Measurements from ENCODE around the gene EFCAB8.
A peak's percentile ranks its signal among the peaks of the same experiment; 100 is the strongest.
"Not testable (repeated sequence)": the region's sequence is repeated elsewhere in the genome, so short reads cannot be mapped to it uniquely, and the experiment has no call there.

Gene EFCAB8

DNA sequence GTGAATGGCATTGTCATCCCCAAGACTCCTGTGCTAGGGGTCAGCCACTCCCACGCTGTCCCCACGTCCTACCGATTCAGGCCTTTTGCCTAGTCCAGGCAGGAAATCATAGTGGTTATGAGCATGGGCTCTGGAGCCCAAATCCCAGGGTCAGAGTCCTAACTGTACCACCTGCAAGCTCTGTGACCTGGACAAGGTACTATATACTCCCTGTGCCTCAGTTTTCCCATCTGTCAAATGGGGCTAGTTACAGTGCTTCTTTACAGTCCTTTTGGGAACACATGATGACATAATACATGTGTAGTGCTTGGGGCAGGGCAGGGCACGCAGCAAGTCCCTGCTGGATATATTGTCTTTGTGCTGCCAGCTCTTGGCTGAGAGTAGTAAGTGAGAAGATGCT, 27.2 kb downstream of the EFCAB8 start:
- DNase-seq, result no peak

GRCh38 chr20:32886652-32887051, 27.9 kb downstream of the EFCAB8 start:
- DNase-seq, result no peak

GRCh38 chr20:32887492-32887891, 28.8 kb downstream of the EFCAB8 start:
- DNase-seq, result no peak

GRCh38 chr20:32888636-32889035, 29.9 kb downstream of the EFCAB8 start:
- DNase-seq, result no peak

DNA sequence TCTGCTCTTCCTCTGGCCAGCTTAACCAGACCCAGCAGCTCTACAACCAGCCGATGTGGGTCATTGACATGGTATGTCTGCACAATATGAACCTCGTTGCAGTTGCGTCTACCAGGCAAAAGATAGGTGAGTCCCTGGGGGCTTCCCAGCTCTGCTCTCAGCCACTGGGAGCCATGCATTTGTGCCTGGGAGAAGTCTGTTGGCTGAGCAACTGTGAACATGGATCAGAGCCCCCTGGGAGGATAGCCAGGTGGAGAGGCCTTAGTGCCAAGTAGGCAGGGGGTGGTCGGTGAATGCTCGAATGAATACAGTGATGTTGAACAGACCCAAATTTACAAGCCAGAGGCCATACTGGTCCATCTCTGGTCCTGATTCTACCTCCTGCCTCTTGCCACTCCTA, 30.6 kb downstream of the EFCAB8 start:
- DNase-seq, result no peak

GRCh38 chr20:32891491-32891890, 32.8 kb downstream of the EFCAB8 start:
- no peak for DNase-seq

GRCh38 chr20:32891926-32892660, 33.4 kb downstream of the EFCAB8 start:
- DNase-seq, result no peak

- DNase-seq, result no peak
These were observed 34.7 kb downstream of the EFCAB8 start for GRCh38 chr20:32893263-32894025.

DNA sequence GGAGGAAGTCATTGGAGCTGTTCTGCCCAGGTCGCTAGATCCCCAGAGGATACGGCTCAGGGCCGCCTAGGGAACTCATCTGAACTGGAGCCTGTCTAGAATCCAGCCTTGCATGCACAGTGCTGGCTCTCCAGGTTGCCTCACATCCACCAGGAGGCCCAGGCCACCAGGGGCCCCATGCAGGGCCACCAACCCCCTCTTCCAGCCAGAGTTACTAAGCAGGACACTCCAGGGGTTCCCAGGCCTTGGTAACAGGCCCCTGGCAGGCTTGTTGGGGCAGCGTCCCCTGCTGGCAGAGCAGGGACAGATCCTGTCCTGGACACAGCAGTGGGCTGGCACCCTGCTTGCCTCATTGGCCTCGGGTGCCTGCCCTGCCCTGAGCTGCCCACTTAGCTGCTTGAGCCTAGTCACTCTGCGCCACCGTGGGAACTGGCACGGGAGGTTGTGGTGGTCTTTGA, 35.3 kb downstream of the EFCAB8 start:
- peak in 1 of 51 donors; percentile 6 for DNase-seq

GRCh38 chr20:32894711-32895355, 36.1 kb downstream of the EFCAB8 start:
- DNase-seq, result no peak

GRCh38 chr20:32896521-32897280, 38.0 kb downstream of the EFCAB8 start:
- no peak for DNase-seq

DNA sequence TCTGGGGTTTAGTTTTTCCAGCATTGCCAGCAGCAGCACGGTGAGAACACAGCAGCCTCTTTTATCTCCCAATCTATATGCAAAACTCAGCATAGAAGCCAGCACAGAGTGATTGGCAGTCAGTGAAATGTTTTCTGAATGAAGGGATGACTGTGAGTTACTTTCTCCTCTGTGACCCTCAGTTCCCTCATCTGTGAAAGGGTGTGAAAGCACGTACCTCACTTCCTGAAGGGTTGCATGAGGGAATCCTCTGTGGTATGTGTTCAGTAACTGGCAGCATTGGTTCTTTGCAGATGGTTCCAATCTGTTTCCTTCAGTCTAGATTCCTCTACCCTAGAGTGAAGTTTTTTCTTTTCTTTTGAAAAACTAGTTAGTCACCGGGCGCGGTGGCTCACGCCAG, 40.0 kb downstream of the EFCAB8 start:
- no peak for DNase-seq

- peak in 47 of 51 donors; percentile 3 to 76 (median 41) for DNase-seq
These were observed 44.0 kb downstream of the EFCAB8 start for GRCh38 chr20:32902456-32903420.

DNA sequence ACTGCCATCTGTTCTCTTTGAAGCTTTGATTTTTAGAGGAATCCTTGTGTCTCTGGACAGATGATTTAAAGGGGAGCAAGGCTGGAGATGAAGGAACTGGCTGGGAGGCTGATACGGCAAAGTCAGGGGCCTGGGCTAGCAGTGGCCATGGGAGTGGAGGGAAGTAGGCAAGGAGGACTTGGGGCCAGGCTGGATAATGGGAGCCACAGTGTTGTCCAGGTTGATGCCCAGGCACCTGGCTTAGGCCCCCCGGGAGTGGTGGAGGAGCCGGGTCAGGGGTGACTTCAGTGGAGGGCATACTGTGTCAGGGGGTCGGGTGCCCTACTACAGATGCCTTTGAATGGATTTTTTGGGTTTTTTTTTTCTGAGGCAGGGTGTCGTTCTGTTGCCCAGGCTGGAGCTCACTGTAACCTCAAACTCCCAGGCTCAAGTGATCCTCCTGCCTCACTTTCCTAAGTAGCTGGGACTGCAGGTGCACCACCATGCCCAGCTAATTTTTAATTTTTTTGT, 45.0 kb downstream of the EFCAB8 start:
- DNase-seq, result no peak

DNA sequence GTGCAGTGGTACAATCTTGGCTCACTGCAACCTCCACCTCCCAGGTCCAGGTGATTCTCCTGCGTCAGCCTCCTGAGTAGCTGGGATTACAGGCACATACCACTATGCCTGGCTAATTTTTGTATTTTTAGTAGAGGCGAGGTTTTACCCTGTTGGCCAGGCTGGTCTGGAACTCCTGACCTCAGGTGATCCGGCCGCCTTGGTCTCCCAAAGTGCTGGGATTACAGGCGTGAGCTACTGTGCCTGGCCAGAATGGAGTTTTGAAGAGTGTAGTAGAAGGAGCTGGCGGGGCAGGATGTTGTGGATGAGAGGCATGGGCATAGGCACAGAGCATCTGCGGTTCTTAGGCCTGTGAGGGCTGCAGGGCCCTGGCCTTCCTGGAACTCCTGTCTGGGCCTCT, 46.0 kb downstream of the EFCAB8 start:
- not testable (repeated sequence) for DNase-seq

GRCh38 chr20:32906200-32906599, 47.5 kb downstream of the EFCAB8 start:
- no peak for DNase-seq

DNA sequence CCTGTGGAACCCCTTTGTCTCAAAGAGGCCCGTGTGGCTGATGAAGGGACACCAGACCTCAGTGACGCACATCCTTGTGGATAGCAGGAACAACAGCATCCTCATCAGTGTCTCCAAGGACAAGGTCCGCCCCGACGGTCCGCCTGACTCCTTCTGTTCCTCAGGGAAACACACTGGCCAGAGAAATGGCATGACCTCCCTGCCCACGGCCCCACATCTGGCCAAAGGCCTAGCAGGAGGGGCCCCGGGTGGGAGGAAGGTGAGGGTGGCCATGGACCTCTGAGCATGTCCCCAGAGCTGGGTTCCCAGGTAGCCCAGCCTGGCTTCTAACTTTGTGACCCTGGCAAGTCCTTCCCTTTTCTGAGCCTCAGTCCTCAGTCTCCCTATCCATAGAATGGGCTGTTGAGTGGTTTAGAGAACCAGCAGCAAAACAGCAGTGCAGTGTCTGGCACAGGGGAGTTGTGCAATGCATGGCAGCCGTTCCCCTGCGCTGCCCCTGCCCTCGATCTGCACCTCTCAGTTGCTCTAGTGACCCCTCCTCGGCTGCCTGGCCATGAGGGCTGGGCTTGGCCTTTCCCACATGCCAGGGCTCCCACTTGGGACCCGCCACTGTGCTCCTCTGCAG, 48.3 kb downstream of the EFCAB8 start:
- no peak for DNase-seq

GRCh38 chr20:32907886-32908285, 49.2 kb downstream of the EFCAB8 start:
- no peak for DNase-seq

Measured in hypothalamus (tissue), 51 donors.